ENCODE data around the gene MAP3K2. TPM values are rescaled to one million over a fixed set of nuclear protein-coding genes. Genes with fewer than 3 reads are reported as not detected.
"Not testable (repeated sequence)": the region's sequence is repeated elsewhere in the genome, so short reads cannot be mapped to it uniquely, and the experiment has no call there.

Gene MAP3K2
- total RNA-seq, 2 experiments from 2014 or later: 103 to 105 TPM

- no peak for TF ChIP-seq CTCF (IDR thresholded peaks at IDR 0.05)
- Histone ChIP-seq H3K4me3 (ENCODE audit: low read length) (no peak overlapping the region), H3K27ac (ENCODE audit: low read depth in 1 of 2, low read length in 2 of 2) (no peak overlapping the region), H3K4me1 (ENCODE audit: insufficient read depth, low read length) (peaks cover 33% of the 10 kb centered on the region), H3K9me3 (ENCODE audit: control insufficient read depth in 1 of 2, insufficient read depth in 1 of 2, low read length in 2 of 2) (no peaks in the 10 kb centered on the region), H3K36me3 (ENCODE audit: insufficient read depth, low read length) (no peaks in the 10 kb centered on the region), H3K27me3 (ENCODE audit: control insufficient read depth in 1 of 2, insufficient read depth in 2 of 2, low read length in 2 of 2) (no peaks in the 10 kb centered on the region)
- Mint-ChIP-seq H3K4me1 (ENCODE audit: low read depth) (peaks cover 19% of the 10 kb centered on the region), H3K27me3 (no peaks in the 10 kb centered on the region), H3K27ac (peak overlapping the region; percentile 21), H3K9me3 (peaks cover 3% of the 10 kb centered on the region), H3K4me3 (peak overlapping the region; percentile 63), H3K36me3 (ENCODE audit: low read depth) (no peaks in the 10 kb centered on the region)
- DNase-seq (peak in 1 of 14 experiments; percentile 34), ATAC-seq (ENCODE audit: poor library complexity) (no peak)
- CTCF ChIA-PET: interaction anchor here (0.7 to 1.0 kb wide), 2 partner anchors 20 to 69 kb away, joined by 3 read pairs; no protein-coding TSS in a partner anchor
- POLR2A ChIA-PET: no interaction called here
- intact Hi-C loops (cut with DNase I, micrococcal nuclease): loop anchor here (10.0 kb wide), 2 partner anchors 86 to 326 kb away; no protein-coding TSS in a partner anchor
These were observed 23.3 kb upstream of the MAP3K2 start for GRCh38 chr2:127410871-127411652.

GRCh38 chr2:127409716-127410115 lies 21.9 kb upstream of the MAP3K2 start:
- intact Hi-C loops (cut with DNase I, micrococcal nuclease): loop anchor here (10.0 kb wide), 2 partner anchors 85 to 325 kb away; no protein-coding TSS in a partner anchor
- peaks cover 13% of the 10 kb centered on the region for H3K4me1 Mint-ChIP-seq (ENCODE audit: low read depth)
- H3K9me3 Mint-ChIP-seq; H3K36me3 ChIP-seq (ENCODE audit: insufficient read depth, low read length); ATAC-seq (ENCODE audit: poor library complexity); POLR2A ChIA-PET; H3K27ac Mint-ChIP-seq; H3K4me3 Mint-ChIP-seq; H3K27me3 ChIP-seq (ENCODE audit: control insufficient read depth in 1 of 2, insufficient read depth in 2 of 2, low read length in 2 of 2); H3K36me3 Mint-ChIP-seq (ENCODE audit: low read depth); H3K27me3 Mint-ChIP-seq; H3K4me3 ChIP-seq (ENCODE audit: low read length); H3K27ac ChIP-seq (ENCODE audit: low read depth in 1 of 2, low read length in 2 of 2); DNase-seq; H3K9me3 ChIP-seq (ENCODE audit: control insufficient read depth in 1 of 2, insufficient read depth in 1 of 2, low read length in 2 of 2): not testable (repeated sequence)
- peaks cover 25% of the 10 kb centered on the region for H3K4me1 ChIP-seq (ENCODE audit: insufficient read depth, low read length)
- CTCF ChIA-PET: interaction anchor here (1.0 kb wide), 1 partner anchor 68 kb away, joined by 3 read pairs; no protein-coding TSS in a partner anchor

- H3K27ac Mint-ChIP-seq: no peak overlapping the region
- H3K4me3 ChIP-seq (ENCODE audit: low read length): peak overlapping the region; percentile 51
- CTCF ChIA-PET: no interaction called here
These were observed 21.0 kb upstream of the MAP3K2 start for GRCh38 chr2:127408807-127409099.

More at GRCh38 chr2:127408807-127409099, 21.0 kb upstream of the MAP3K2 start:
- H3K9me3 ChIP-seq (ENCODE audit: control insufficient read depth in 1 of 2, insufficient read depth in 1 of 2, low read length in 2 of 2): no peaks in the 10 kb centered on the region
- TF ChIP-seq CTCF (IDR thresholded peaks at IDR 0.05): no peak
- no peak overlapping the region for H3K27ac ChIP-seq (ENCODE audit: low read depth in 1 of 2, low read length in 2 of 2)
- H3K4me1 ChIP-seq (ENCODE audit: insufficient read depth, low read length): peaks cover 25% of the 10 kb centered on the region
- no peaks in the 10 kb centered on the region for H3K36me3 ChIP-seq (ENCODE audit: insufficient read depth, low read length)
- peaks cover 13% of the 10 kb centered on the region for H3K4me1 Mint-ChIP-seq (ENCODE audit: low read depth)
- H3K4me3 Mint-ChIP-seq: peak overlapping the region; percentile 73
- no peaks in the 10 kb centered on the region for H3K36me3 Mint-ChIP-seq (ENCODE audit: low read depth)
- H3K27me3 ChIP-seq (ENCODE audit: control insufficient read depth in 1 of 2, insufficient read depth in 2 of 2, low read length in 2 of 2): no peaks in the 10 kb centered on the region
- POLR2A ChIA-PET: no interaction called here
- intact Hi-C loops (cut with DNase I, micrococcal nuclease): no loop called here
- DNase-seq: no peak
- peaks cover 3% of the 10 kb centered on the region for H3K9me3 Mint-ChIP-seq
- no peak for ATAC-seq (ENCODE audit: poor library complexity)
- no peaks in the 10 kb centered on the region for H3K27me3 Mint-ChIP-seq
